Trophoblast cell (in vitro differentiated cells and primary cell): Measurements from ENCODE around the gene U2AF2.

Experiments used
- DNase-seq, 2 donors: peaks; one replicate each; pipeline ENCODE4 v3.0.0-alpha.2; 2016
- H2AFZ ChIP-seq: 2 replicates; pipeline ENCODE4 v1.6.1; 2013; ENCODE audit warnings: low read length, moderate library complexity, mild to moderate bottlenecking; ENCODE audit not compliant: insufficient read depth, poor library complexity
- H2AK5ac ChIP-seq: 2 replicates; pipeline ENCODE4 v1.6.1; 2013; ENCODE audit warnings: mild to moderate bottlenecking, low read length
- H2BK120ac ChIP-seq: 2 replicates; pipeline ENCODE4 v1.6.1; 2013; ENCODE audit warnings: low read length, mild to moderate bottlenecking, moderate library complexity; ENCODE audit not compliant: insufficient read depth, poor library complexity
- H2BK12ac ChIP-seq: 2 replicates; pipeline ENCODE4 v1.6.1; 2013; ENCODE audit warnings: mild to moderate bottlenecking, low read length, moderate library complexity
- H2BK5ac ChIP-seq: 2 replicates; pipeline ENCODE4 v1.6.1; 2013; ENCODE audit warnings: low read length, low read depth, moderate library complexity, mild to moderate bottlenecking; ENCODE audit not compliant: poor library complexity
- H3K14ac ChIP-seq: 2 replicates; pipeline ENCODE4 v1.6.1; 2013; ENCODE audit warnings: mild to moderate bottlenecking, low read length
- H3K18ac ChIP-seq: 2 replicates; pipeline ENCODE4 v1.6.1; 2013; ENCODE audit warnings: mild to moderate bottlenecking, low read length
- H3K23ac ChIP-seq: 2 replicates; pipeline ENCODE4 v1.6.1; 2013; ENCODE audit warnings: low read length
- H3K27ac ChIP-seq: 2 replicates; pipeline ENCODE4 v1.5.1; 2013; ENCODE audit warnings: low read depth, mild to moderate bottlenecking, inconsistent platforms, low read length, moderate library complexity
- H3K27me3 ChIP-seq: 2 replicates; pipeline ENCODE4 v1.6.1; 2013; ENCODE audit warnings: inconsistent platforms, mild to moderate bottlenecking, low read length, moderate library complexity; ENCODE audit not compliant: insufficient read depth
- H3K36me3 ChIP-seq, 2 experiments: 1 replicate in 1 of 2; 2 replicates in 1 of 2; pipeline ENCODE4 v1.6.1; 2013; ENCODE audit warnings: low read length in 2 of 2, mild to moderate bottlenecking in 2 of 2, moderate library complexity in 1 of 2; ENCODE audit not compliant: insufficient read depth in 2 of 2, control insufficient read depth in 1 of 2
- H3K4ac ChIP-seq: 2 replicates; pipeline ENCODE4 v1.6.1; 2013; ENCODE audit warnings: low read depth, mild to moderate bottlenecking, low read length, moderate library complexity
- H3K4me1 ChIP-seq, 2 experiments: 1 replicate in 1 of 2; 2 replicates in 1 of 2; pipeline ENCODE4 v1.6.1; 2013; ENCODE audit warnings: low read length in 2 of 2, mild to moderate bottlenecking in 2 of 2, moderate library complexity in 1 of 2; ENCODE audit not compliant: insufficient read depth in 2 of 2, control insufficient read depth in 1 of 2
- H3K4me2 ChIP-seq: 2 replicates; pipeline ENCODE4 v1.6.1; 2013; ENCODE audit warnings: inconsistent platforms, mild to moderate bottlenecking, low read length, moderate library complexity
- H3K4me3 ChIP-seq: 2 replicates; pipeline ENCODE4 v1.5.1; 2013; ENCODE audit warnings: mild to moderate bottlenecking, low read depth, low read length, inconsistent platforms
- H3K79me1 ChIP-seq: one replicate; pipeline ENCODE4 v1.6.1; 2013; ENCODE audit warnings: low read length
- H3K79me2 ChIP-seq: 2 replicates; pipeline ENCODE4 v1.6.1; 2013; ENCODE audit warnings: low read length, mild to moderate bottlenecking; ENCODE audit not compliant: control insufficient read depth, insufficient read depth, poor library complexity
- H3K9ac ChIP-seq: 2 replicates; pipeline ENCODE4 v1.6.1; 2013; ENCODE audit warnings: mild to moderate bottlenecking, low read length
- H3K9me3 ChIP-seq: 2 replicates; pipeline ENCODE4 v1.6.1; 2013; ENCODE audit warnings: low read depth, mild to moderate bottlenecking, control low read depth, inconsistent platforms, low read length; ENCODE audit not compliant: insufficient read depth
- H4K12ac ChIP-seq: 2 replicates; pipeline ENCODE4 v1.6.1; 2013; ENCODE audit warnings: low read depth, mild to moderate bottlenecking, low read length, moderate library complexity
- H4K8ac ChIP-seq: 2 replicates; pipeline ENCODE4 v1.6.1; 2013; ENCODE audit warnings: low read depth, mild to moderate bottlenecking, low read length, moderate library complexity
- H4K91ac ChIP-seq: one replicate; pipeline ENCODE4 v1.6.1; 2013; ENCODE audit warnings: low read depth, mild to moderate bottlenecking, low read length, moderate library complexity
- WGBS: extraction: QIAGEN DNeasy Blood & Tissue Kit; methylation state at CpG from one replicate; pipeline ENCODE4 v1.1.7; 2013; ENCODE audit warnings: missing lambda C conversion rate; ENCODE audit not compliant: insufficient read length, insufficient coverage; ENCODE audit errors: extremely low coverage; 5-methylcytosine and 5-hydroxymethylcytosine counted together

The U2AF2 gene

DNA sequence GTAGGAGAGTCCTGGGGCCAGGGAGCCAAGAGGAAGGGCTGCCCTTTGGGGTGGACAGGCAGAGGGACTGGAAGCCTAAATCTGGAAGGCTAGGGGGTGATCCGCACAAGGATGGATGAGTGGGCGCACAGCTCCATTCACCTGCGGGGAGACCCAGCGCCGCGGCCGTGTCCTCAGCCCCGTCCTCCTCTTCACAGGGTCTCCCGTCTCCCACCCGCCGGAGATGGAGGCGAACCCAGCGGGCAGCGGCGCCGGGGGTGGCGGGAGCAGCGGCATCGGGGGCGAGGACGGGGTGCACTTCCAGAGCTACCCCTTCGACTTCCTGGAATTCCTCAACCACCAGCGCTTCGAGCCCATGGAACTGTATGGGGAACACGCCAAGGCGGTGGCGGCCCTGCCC is 41.4 kb upstream of the U2AF2 start:
- Histone ChIP-seq H3K27ac (no peak overlapping the region), H3K14ac (no peak overlapping the region), H2BK5ac (no peak overlapping the region), H3K4me2 (no peak overlapping the region), H2AFZ (no peak overlapping the region), H3K18ac (no peak overlapping the region), H2BK120ac (no peak overlapping the region), H3K23ac (no peak overlapping the region), H3K27me3 (no peaks in the 10 kb centered on the region), H3K79me2 (no peaks in the 10 kb centered on the region), H4K91ac (no peak overlapping the region), H4K12ac (no peak overlapping the region), H3K4me1 (no peaks in the 10 kb centered on the region), H3K4me3 (no peak overlapping the region), H3K9ac (no peak overlapping the region), H2BK12ac (no peak overlapping the region), H3K4ac (no peak overlapping the region), H2AK5ac (no peak overlapping the region), H4K8ac (no peak overlapping the region), H3K79me1 (no peaks in the 10 kb centered on the region), H3K9me3 (peaks cover 7% of the 10 kb centered on the region), H3K36me3 (peaks cover 45 to 51% of the 10 kb centered on the region in 2 experiments)
- no peak for DNase-seq
- no CpG with 5 or more reads among the region's 27 CpGs for WGBS

DNA sequence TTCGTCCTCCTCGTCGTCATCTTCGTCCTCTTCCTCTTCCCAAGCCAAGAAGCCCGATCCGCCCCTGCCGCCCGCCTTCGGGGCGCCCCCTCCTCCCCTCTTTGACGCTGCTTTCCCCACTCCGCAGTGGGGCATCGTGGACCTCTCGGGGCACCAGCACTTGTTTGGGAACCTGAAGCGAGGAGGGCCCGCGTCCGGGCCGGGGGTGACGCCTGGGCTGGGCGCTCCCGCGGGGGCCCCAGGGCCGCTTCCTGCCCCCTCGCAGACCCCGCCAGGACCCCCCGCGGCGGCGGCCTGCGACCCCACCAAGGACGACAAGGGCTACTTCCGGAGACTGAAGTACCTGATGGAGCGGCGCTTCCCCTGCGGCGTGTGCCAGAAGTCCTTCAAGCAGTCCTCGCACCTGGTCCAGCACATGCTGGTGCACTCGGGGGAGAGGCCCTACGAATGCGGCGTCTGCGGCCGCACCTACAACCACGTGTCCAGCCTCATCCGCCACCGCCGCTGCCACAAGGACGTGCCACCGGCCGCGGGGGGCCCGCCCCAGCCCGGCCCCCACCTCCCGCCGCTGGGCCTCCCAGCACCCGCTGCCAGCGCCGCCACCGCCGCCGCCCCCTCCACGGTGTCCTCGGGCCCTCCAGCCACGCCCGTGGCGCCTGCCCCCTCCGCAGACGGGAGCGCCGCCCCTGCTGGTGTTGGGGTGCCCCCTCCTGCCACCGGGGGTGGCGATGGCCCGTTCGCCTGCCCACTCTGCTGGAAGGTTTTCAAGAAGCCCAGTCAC is 40.7 kb upstream of the U2AF2 start:
- no peak overlapping the region for H2AFZ ChIP-seq
- no peak overlapping the region for H3K9ac ChIP-seq
- H3K27me3 ChIP-seq, result no peaks in the 10 kb centered on the region
- H3K23ac ChIP-seq, result no peak overlapping the region
- H3K4me3 ChIP-seq, result no peak overlapping the region
- no peaks in the 10 kb centered on the region for H3K4me1 ChIP-seq
- H2BK5ac ChIP-seq, result no peak overlapping the region
- no peak overlapping the region for H4K12ac ChIP-seq
- H3K14ac ChIP-seq, result no peak overlapping the region
- no peak overlapping the region for H3K4me2 ChIP-seq
- no peak overlapping the region for H2AK5ac ChIP-seq
- H3K18ac ChIP-seq, result no peak overlapping the region
- H2BK120ac ChIP-seq, result no peak overlapping the region
- no peak overlapping the region for H3K4ac ChIP-seq
- H4K91ac ChIP-seq, result no peak overlapping the region
- WGBS, result 100% methylated on average over 5 of the region's 75 CpGs
- no peak overlapping the region for H2BK12ac ChIP-seq
- H3K79me2 ChIP-seq, result no peaks in the 10 kb centered on the region
- no peak for DNase-seq
- H3K79me1 ChIP-seq, result no peaks in the 10 kb centered on the region
- H3K9me3 ChIP-seq, result peaks cover 7% of the 10 kb centered on the region
- H3K27ac ChIP-seq, result no peak overlapping the region
- H3K36me3 ChIP-seq, result peaks cover 45 to 51% of the 10 kb centered on the region in 2 experiments
- H4K8ac ChIP-seq, result no peak overlapping the region

DNA sequence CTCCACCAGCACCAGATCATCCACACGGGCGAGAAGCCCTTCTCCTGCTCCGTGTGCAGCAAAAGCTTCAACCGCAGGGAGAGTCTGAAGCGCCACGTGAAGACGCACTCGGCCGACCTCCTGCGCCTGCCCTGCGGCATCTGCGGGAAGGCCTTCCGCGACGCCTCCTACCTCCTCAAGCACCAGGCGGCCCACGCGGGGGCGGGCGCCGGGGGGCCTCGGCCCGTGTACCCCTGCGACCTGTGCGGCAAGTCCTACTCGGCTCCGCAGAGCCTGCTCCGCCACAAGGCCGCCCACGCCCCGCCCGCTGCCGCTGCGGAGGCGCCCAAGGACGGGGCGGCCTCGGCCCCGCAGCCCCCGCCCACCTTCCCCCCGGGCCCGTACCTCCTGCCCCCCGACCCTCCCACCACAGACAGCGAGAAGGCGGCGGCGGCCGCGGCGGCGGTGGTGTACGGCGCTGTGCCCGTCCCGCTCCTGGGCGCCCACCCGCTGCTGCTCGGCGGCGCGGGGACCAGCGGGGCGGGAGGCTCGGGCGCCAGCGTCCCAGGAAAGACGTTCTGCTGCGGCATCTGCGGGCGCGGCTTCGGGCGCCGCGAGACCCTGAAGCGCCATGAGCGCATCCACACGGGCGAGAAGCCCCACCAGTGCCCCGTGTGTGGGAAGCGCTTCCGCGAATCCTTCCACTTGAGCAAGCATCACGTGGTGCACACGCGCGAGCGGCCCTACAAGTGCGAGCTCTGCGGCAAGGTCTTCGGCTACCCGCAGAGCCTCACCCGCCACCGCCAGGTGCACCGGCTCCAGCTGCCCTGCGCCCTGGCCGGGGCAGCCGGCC is 39.9 kb upstream of the U2AF2 start:
- Histone ChIP-seq H2BK12ac (no peak overlapping the region), H3K36me3 (peaks cover 42 to 45% of the 10 kb centered on the region in 2 experiments), H4K8ac (no peak overlapping the region), H3K9me3 (peaks cover 7% of the 10 kb centered on the region), H3K18ac (no peak overlapping the region), H3K79me1 (no peaks in the 10 kb centered on the region), H3K23ac (no peak overlapping the region), H2BK120ac (no peak overlapping the region), H2AK5ac (no peak overlapping the region), H3K14ac (no peak overlapping the region), H3K79me2 (no peaks in the 10 kb centered on the region), H2BK5ac (no peak overlapping the region), H4K12ac (no peak overlapping the region), H3K27ac (no peak overlapping the region), H3K4me2 (no peak overlapping the region), H2AFZ (no peak overlapping the region), H3K4me3 (no peak overlapping the region), H3K27me3 (no peaks in the 10 kb centered on the region), H4K91ac (no peak overlapping the region), H3K4me1 (no peaks in the 10 kb centered on the region), H3K9ac (no peak overlapping the region), H3K4ac (no peak overlapping the region)
- no peak for DNase-seq
- WGBS, result no CpG with 5 or more reads among the region's 98 CpGs

DNA sequence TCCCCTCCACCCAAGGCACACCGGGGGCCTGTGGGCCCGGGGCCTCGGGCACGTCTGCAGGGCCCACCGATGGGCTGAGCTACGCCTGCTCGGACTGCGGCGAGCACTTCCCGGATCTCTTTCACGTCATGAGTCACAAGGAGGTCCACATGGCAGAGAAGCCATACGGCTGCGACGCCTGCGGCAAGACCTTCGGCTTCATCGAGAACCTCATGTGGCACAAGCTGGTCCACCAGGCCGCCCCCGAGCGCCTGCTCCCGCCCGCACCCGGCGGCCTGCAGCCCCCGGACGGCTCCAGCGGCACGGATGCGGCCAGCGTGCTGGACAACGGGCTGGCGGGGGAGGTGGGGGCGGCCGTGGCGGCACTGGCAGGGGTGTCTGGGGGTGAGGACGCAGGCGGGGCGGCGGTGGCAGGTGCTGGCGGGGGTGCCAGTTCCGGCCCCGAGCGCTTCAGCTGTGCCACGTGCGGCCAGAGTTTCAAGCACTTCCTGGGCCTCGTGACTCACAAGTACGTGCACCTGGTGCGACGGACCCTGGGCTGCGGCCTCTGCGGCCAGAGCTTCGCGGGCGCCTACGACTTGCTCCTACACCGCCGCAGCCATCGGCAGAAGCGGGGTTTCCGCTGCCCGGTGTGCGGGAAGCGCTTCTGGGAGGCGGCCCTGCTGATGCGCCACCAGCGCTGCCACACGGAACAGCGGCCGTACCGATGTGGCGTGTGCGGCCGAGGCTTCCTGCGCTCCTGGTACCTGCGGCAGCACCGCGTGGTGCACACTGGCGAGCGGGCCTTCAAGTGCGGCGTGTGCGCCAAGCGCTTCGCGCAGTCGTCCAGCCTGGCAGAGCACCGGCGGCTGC is 39.1 kb upstream of the U2AF2 start:
- no peak overlapping the region for H3K4me3 ChIP-seq
- DNase-seq, result no peak
- no peak overlapping the region for H3K18ac ChIP-seq
- no peak overlapping the region for H3K4ac ChIP-seq
- no peak overlapping the region for H2BK5ac ChIP-seq
- no peak overlapping the region for H4K91ac ChIP-seq
- no peaks in the 10 kb centered on the region for H3K4me1 ChIP-seq
- H4K12ac ChIP-seq, result no peak overlapping the region
- H4K8ac ChIP-seq, result no peak overlapping the region
- H2BK120ac ChIP-seq, result no peak overlapping the region
- H3K79me1 ChIP-seq, result no peaks in the 10 kb centered on the region
- H3K14ac ChIP-seq, result no peak overlapping the region
- H3K9me3 ChIP-seq, result peaks cover 7% of the 10 kb centered on the region
- no peak overlapping the region for H2AFZ ChIP-seq
- H3K4me2 ChIP-seq, result no peak overlapping the region
- H2BK12ac ChIP-seq, result no peak overlapping the region
- H3K27ac ChIP-seq, result no peak overlapping the region
- no peaks in the 10 kb centered on the region for H3K79me2 ChIP-seq
- no peak overlapping the region for H3K23ac ChIP-seq
- no peaks in the 10 kb centered on the region for H3K27me3 ChIP-seq
- no peak overlapping the region for H3K9ac ChIP-seq
- H2AK5ac ChIP-seq, result no peak overlapping the region
- peaks cover 39 to 45% of the 10 kb centered on the region in 2 experiments for H3K36me3 ChIP-seq
- no CpG with 5 or more reads among the region's 88 CpGs for WGBS
